Bronchial epithelial cell (primary cell): ENCODE data around the gene CAV3. TPM values are rescaled to one million over a fixed set of nuclear protein-coding genes. Genes with fewer than 3 reads are reported as not detected.
"Not testable (repeated sequence)": the region's sequence is repeated elsewhere in the genome, so short reads cannot be mapped to it uniquely, and the experiment has no call there.

Source experiments
- DNase-seq: peaks from one replicate; pipeline ENCODE4 v3.0.0-alpha.2; 2010; ENCODE audit warnings: low read depth
- FAIRE-seq: peaks from 2 replicates; lab custom pipeline; 2011; peaks lifted over from hg19 to GRCh38; lab: Jason Lieb, UNC
- H3K27me3 ChIP-seq: 2 replicates; pipeline ENCODE4 v1.5.1; 2011; ENCODE audit warnings: low read length; ENCODE audit not compliant: control insufficient read depth, insufficient read depth
- H3K36me3 ChIP-seq: 2 replicates; pipeline ENCODE4 v1.5.1; 2011; ENCODE audit warnings: low read length; ENCODE audit not compliant: control insufficient read depth, insufficient read depth
- H3K4me3 ChIP-seq: 2 replicates; pipeline ENCODE4 v1.5.1; 2011; ENCODE audit warnings: mild to moderate bottlenecking, low read depth, low read length, control low read depth
- CTCF ChIP-seq: IDR thresholded peaks from 2 replicates; pipeline ENCODE4 v1.5.1; 2011; ENCODE audit warnings: mild to moderate bottlenecking, moderate library complexity, low read length, control low read depth, inconsistent platforms; ENCODE audit not compliant: insufficient read depth, severe bottlenecking
- total RNA-seq: library from RNA; depleted of rRNA; stranded (reverse); fragments of >200 nt; gene quantifications from 2 replicates; pipeline ENCODE4 v1.2.1, GENCODE V29; 2014

The CAV3 gene
- total RNA-seq, 1 donor from 2014 or later = not detected

GRCh38 chr3:8709801-8710507 is 23.6 kb upstream of the CAV3 start:
- no peak for TF ChIP-seq CTCF
- Histone ChIP-seq H3K27me3 (no peaks in the 10 kb centered on the region), H3K4me3 (no peak overlapping the region), H3K36me3 (no peaks in the 10 kb centered on the region)
- FAIRE-seq = no peak
- no peak for DNase-seq

GRCh38 chr3:8712045-8712907 is 21.3 kb upstream of the CAV3 start:
- Histone ChIP-seq H3K27me3 (no peaks in the 10 kb centered on the region), H3K4me3 (no peak overlapping the region), H3K36me3 (no peaks in the 10 kb centered on the region)
- DNase-seq = peak; percentile 65
- TF ChIP-seq CTCF = no peak
- no peak for FAIRE-seq

- Histone ChIP-seq H3K4me3 (no peak overlapping the region), H3K36me3 (no peaks in the 10 kb centered on the region), H3K27me3 (no peaks in the 10 kb centered on the region)
- FAIRE-seq = no peak
- DNase-seq = no peak
- TF ChIP-seq CTCF = no peak
Measured at GRCh38 chr3:8712908-8713255, 20.7 kb upstream of the CAV3 start.

- DNase-seq = no peak
- no peaks in the 10 kb centered on the region for H3K36me3 ChIP-seq
- TF ChIP-seq CTCF = peak; percentile 11
- peak; percentile 43 for FAIRE-seq
- H3K4me3 ChIP-seq = no peak overlapping the region
- no peaks in the 10 kb centered on the region for H3K27me3 ChIP-seq
Measured at GRCh38 chr3:8713901-8714759, 19.5 kb upstream of the CAV3 start.

- not testable (repeated sequence) for H3K4me3 ChIP-seq, H3K36me3 ChIP-seq, FAIRE-seq, H3K27me3 ChIP-seq
- peak; percentile 76 for DNase-seq
Measured at GRCh38 chr3:8715757-8716156, 17.8 kb upstream of the CAV3 start.

- TF ChIP-seq CTCF = no peak
- FAIRE-seq = no peak
- H3K4me3 ChIP-seq = no peak overlapping the region
Measured at GRCh38 chr3:8722808-8723207, 10.8 kb upstream of the CAV3 start.

More at GRCh38 chr3:8722808-8723207, 10.8 kb upstream of the CAV3 start:
- Histone ChIP-seq H3K27me3 (no peaks in the 10 kb centered on the region), H3K36me3 (no peaks in the 10 kb centered on the region)
- no peak for DNase-seq
